Suppressor macrophage treated with lipopolysaccharide for 4 hours (primary cell): Measurements from ENCODE around the gene KCTD1.

Source experiments
- DNase-seq: peaks from one replicate; pipeline ENCODE4 v3.0.0-alpha.2; 2020

The KCTD1 gene

DNA sequence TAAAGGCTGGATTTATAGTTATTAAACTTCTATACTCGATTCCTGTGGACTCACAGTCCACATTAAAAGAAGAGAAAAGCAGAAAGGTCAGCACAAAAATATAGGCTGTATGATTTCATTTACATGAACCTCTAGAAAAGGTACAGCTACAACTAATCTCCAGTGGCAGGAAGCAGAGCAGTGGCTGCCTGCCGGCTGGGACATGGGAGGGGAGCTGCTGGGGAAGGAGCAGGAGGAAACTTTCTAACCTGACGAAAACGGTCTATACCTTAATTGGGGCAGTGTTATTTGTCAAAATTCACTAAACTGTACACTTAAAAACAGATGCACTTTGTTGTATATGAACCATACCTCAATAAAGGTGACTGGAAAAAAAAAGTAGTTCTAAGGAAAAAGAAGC lies 26.7 kb downstream of the KCTD1 start:
- DNase-seq: no peak

DNA sequence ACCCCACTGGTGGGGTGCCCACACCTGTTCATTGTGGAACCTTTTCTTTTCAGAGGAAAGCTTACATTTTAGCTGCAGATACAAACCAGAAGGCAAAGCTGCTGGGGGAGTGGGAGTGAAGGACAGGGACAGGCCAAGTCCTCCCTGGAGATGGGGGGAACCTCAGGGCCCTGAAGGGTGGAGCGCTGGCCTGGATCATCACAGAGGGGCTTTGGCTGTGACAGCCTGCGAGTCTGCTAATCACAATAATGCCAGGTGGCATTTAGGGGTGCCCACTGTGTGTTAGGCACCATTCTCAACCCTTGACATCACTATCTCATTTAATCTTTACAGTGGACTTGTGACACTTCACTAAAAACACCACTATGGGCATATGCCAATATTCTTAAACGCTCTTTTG lies 27.4 kb downstream of the KCTD1 start:
- DNase-seq: no peak

DNA sequence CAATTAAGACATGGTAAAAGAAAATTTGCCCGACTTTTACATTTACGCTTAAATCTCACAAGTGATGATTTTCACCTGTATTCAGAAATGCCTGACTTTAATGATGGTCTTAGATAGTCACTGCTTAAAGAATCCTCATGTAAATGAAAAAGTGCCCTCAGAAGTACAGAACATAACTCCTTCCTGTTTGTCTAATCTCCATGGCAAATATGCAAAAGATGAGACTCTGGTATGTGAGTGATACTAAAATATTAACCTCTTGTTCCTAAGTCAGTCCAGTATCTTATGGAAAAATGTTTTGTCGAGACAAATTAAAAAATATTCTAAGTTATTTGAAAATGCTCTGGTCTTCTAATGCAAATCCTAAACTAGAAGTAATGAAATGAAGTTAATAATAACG lies 29.2 kb downstream of the KCTD1 start:
- no peak for DNase-seq

- no peak for DNase-seq
These were observed 31.4 kb downstream of the KCTD1 start for GRCh38 chr18:26516964-26517363.

GRCh38 chr18:26515643-26516487 lies 32.5 kb downstream of the KCTD1 start:
- DNase-seq: no peak

DNA sequence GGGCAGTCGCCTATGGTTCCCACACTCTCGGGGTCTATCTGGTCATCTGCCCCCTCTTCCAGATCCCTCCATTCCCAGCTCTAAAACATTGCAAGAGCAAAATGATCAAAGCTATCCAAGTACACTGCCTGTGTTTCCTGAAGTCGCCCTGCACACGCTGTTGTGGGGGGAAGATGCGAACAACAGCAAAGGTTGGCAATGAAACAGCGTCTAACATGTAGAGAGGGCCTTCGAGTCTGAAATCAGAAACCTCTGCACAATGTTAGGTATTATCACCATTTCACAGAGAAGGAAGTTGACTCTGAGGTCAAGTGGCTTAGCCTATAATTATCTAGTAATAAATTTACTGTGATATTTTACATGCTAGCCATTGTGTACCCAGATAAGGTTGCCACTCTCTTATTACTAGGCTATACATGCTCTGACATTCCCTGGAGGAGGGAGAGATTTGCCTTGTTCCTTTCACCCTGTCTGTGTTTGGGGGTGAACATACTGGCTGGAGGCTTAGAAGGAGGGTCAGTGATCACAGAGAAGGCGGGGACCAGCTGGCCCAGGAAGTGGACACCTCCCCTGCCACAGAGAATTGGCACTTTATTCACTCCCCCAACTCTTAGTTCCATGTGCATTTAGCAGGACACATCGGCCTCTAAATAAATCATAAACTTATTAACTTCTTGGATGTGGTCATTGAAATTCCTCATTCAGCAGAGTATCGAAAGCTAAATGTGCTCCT lies 36.8 kb downstream of the KCTD1 start:
- no peak for DNase-seq

GRCh38 chr18:26510337-26510736 lies 38.0 kb downstream of the KCTD1 start:
- DNase-seq: no peak

DNA sequence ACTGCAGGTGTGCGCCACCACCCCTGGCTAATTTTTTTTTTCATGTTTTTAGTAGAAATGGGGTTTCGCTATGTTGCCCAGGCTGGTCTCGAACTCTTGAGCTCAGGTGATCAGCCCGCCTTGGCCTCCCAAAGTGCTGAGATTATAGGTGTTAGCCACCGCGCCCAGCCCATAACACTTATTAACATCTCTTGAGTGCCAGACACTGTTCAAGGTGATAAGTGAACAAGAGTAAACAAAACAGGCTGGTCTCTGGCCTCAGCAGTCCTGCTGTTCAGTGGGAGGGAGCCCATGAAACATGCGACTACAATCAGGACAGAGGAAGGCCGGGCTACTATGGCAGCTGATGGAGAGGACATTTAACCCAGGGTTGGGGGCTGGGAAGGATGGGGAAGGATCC lies 42.3 kb downstream of the KCTD1 start:
- no peak for DNase-seq

GRCh38 chr18:26504831-26505230 lies 43.5 kb downstream of the KCTD1 start:
- no peak for DNase-seq

DNA sequence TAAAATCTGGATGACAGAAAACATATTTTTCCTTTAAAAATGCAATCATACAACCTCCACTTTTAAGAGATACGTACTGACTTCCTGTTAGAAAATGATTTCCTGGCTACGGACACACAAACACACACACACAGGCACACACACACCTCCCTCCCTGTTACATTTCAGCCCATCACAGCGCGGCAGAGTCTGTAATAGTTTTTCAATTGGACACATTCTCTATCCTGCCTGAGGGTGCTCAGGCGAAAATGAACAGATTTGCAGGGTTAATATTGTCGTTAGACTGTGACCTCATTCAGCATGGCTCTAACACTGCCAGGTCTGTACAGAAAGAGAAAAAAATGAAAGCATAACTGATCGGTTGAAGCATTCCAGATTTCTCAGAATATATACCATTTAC lies 45.0 kb downstream of the KCTD1 start:
- no peak for DNase-seq

DNA sequence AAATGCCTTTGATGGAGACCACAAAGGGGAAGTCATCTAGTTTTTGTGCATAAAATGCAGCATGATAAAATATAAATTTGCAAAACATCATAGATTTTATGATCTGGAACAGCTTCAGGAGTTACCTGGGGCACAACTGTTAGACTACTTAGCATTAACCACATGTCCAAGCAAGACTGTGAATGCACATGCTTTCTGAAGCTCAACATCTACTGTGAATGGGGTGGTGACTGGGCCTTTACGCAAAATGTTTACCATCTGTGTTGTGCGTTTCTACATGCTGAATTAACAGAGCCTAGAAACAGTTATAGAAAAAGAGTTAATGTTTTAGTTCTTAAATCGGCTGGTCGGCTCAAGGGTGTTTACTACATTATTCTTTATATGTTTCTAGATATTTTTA lies 45.5 kb downstream of the KCTD1 start:
- DNase-seq: no peak

- DNase-seq: no peak
These were observed 50.5 kb downstream of the KCTD1 start for GRCh38 chr18:26497866-26498265.

- no peak for DNase-seq
These were observed 51.8 kb downstream of the KCTD1 start for GRCh38 chr18:26496528-26496927.

DNA sequence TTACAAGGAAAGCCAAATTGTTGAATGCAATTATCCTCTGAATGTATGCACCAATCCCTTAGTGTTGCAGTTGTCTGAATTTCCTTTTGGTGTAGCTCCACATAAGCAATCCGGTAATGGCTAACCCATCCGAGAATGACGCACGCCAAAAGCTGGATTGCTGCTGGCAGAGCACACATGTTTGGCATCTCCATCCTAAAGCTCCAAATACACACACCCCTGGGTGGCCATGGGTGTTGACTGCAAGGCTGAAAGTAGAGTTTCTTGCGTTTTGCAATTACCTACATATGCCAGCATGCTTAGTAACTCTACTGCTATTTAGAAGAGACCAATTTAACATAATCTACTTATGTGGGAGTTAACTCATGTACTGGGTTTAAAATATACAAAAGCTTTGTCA lies 53.1 kb downstream of the KCTD1 start:
- DNase-seq: no peak

DNA sequence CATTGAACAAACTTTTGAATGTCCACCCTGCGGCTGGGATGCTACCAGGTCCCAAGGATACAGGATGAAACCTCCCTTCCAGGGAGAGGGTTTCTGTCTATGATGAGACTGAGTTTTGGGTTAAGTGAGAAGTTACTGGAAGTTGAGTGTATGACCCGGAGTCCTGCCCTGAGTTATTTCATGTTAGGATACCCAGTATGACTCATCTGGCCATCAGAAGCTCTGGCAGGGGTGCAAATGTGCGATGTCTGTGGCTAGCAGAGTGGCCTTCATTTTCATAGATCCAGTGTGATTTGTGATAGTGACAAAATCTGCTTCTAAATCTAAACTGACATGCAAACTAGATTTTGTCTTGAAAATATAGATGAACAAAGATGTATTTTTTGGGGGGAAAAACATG lies 55.3 kb downstream of the KCTD1 start:
- DNase-seq: no peak

- DNase-seq: no peak
These were observed 57.0 kb downstream of the KCTD1 start for GRCh38 chr18:26491194-26491816.

DNA sequence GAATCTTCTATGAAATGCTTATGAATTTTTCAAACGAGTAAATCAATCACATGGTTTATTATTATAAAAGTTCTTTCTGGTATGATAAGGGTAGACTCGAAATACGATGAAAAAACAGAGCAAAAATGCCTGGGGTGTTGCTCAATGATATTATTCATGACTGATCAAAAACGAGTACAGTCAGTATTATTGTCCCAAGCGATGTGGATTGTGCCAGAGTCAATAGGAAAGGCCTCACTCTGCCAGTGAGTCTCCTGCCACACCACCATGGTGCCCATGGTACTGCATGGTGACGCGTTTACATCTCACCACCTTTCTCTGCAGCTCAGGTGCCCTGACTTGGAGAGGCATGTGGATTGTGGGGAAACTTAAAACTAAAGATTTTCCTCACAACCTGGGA lies 58.5 kb downstream of the KCTD1 start:
- DNase-seq: no peak

- no peak for DNase-seq
These were observed 59.2 kb downstream of the KCTD1 start for GRCh38 chr18:26489191-26489590.

GRCh38 chr18:26488417-26489009 lies 59.8 kb downstream of the KCTD1 start:
- no peak for DNase-seq

GRCh38 chr18:26487437-26487836 lies 60.9 kb downstream of the KCTD1 start:
- peak; percentile 25 for DNase-seq

- no peak for DNase-seq
These were observed 64.7 kb downstream of the KCTD1 start for GRCh38 chr18:26483633-26484032.

DNA sequence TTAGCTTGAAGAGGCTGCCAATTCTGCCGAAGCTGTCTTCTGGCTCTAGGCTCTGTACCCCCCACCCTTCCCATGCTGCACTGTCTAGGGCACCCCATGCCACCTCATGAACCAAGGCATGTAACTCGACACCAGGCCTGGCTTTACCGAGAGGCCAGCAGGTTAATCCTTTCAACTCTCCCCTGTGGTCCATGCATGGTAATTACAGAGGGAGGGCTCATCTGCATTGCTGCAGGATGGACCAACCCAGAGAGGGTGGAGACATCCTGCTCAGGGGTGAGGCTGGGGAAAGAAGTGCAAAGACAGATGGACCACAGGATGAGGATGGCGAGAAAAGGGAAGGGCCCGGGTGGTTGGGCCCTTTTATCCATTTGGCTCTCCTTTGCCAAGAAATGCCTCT lies 65.8 kb downstream of the KCTD1 start:
- no peak for DNase-seq
